Measurements from ENCODE around the gene CACNA1C. TPM values are rescaled to one million over a fixed set of nuclear protein-coding genes. Genes with fewer than 3 reads are reported as not detected.

CACNA1C gene
- total and polyA plus RNA-seq, 2 of the 4 experiments (the other 2 are of a cell fraction) = 1.6 to 2.6 TPM

- no peak overlapping the region for H4K91ac ChIP-seq (ENCODE audit: insufficient read depth, low read depth, low read length)
- CTCF ChIA-PET = no interaction called here
Observed at GRCh38 chr12:2617365-2617764, 564.6 kb downstream of the CACNA1C start.

More at GRCh38 chr12:2617365-2617764, 564.6 kb downstream of the CACNA1C start:
- H3K9me1 ChIP-seq (ENCODE audit: insufficient read depth, low read length) = peaks cover 21% of the 10 kb centered on the region
- ATAC-seq (ENCODE audit: low read depth) (no peak), DNase-seq (no peak)
- no peaks in the 10 kb centered on the region for H3K79me1 ChIP-seq (ENCODE audit: low read depth in 1 of 2, low read length in 2 of 2)
- no peak overlapping the region for H3K14ac ChIP-seq (replicated peaks; ENCODE audit: low read depth, low read length)
- no TSS peak for BruUV-seq (replicated peaks)
- dilution Hi-C loops (cut with HindIII; ENCODE audit: low sequenced_read_pairs, unreplicated experiment) (no loop called here), intact Hi-C loops (cut with micrococcal nuclease) (no loop called here), in situ Hi-C loops (cut with MboI; ENCODE audit: low sequenced_read_pairs) (no loop called here)
- no peak overlapping the region for H3K4ac ChIP-seq (ENCODE audit: low read depth, low read length)
- peaks cover 27% of the 10 kb centered on the region for H3K4me1 ChIP-seq (ENCODE audit: control insufficient read depth, insufficient read depth, low read length)
- H2BK15ac ChIP-seq (ENCODE audit: low read depth, low read length) = no peak overlapping the region
- no peak overlapping the region for H3K23ac ChIP-seq (ENCODE audit: low read depth, low read length)
- no peak overlapping the region for H3K9ac ChIP-seq (ENCODE audit: low read depth, low read length)
- H3K4me3 ChIP-seq (ENCODE audit: insufficient read depth, low read depth, low read length) = no peak overlapping the region
- H3K9me3 ChIP-seq (ENCODE audit: control insufficient read depth, insufficient read depth, low read length) = no peaks in the 10 kb centered on the region
- no peak overlapping the region for H2BK20ac ChIP-seq (ENCODE audit: low read depth, low read length)
- H3K56ac ChIP-seq (ENCODE audit: extremely low read depth, insufficient read depth, low read length) = no peak overlapping the region
- H3K27me3 ChIP-seq (ENCODE audit: control insufficient read depth, insufficient read depth, low read length) = no peaks in the 10 kb centered on the region
- no peak overlapping the region for H4K5ac ChIP-seq (ENCODE audit: low read depth, low read length)
- no peak overlapping the region for H2AK5ac ChIP-seq (ENCODE audit: low read depth, low read length)
- H2BK5ac ChIP-seq (ENCODE audit: low read depth, low read length, poor library complexity, severe bottlenecking) = no peak overlapping the region
- H2BK120ac ChIP-seq (ENCODE audit: low read depth, low read length) = no peak overlapping the region
- TF ChIP-seq MXI1 (IDR thresholded peaks at IDR 0.05; ENCODE audit: borderline replicate concordance, low read depth, low read length) (no peak), CTCF (conservative IDR thresholded peaks at IDR 0.05; ENCODE audit: low read depth, low read length) (no peak), RAD21 (IDR thresholded peaks at IDR 0.05; ENCODE audit: low read length) (no peak), BHLHE40 (IDR thresholded peaks at IDR 0.05; ENCODE audit: low read depth, low read length) (no peak), RFX5 (IDR thresholded peaks at IDR 0.05; ENCODE audit: low read depth, low read length) (no peak), MAFK (IDR thresholded peaks at IDR 0.05; ENCODE audit: low read depth, low read length) (no peak), USF2 (IDR thresholded peaks at IDR 0.05; ENCODE audit: low read depth, low read length) (no peak), SMC3 (IDR thresholded peaks at IDR 0.05; ENCODE audit: low read depth, low read length) (no peak), NFE2L2 (IDR thresholded peaks at IDR 0.05; ENCODE audit: low read depth, low read length) (no peak)
- TF ChIP-seq, protein P1, sequence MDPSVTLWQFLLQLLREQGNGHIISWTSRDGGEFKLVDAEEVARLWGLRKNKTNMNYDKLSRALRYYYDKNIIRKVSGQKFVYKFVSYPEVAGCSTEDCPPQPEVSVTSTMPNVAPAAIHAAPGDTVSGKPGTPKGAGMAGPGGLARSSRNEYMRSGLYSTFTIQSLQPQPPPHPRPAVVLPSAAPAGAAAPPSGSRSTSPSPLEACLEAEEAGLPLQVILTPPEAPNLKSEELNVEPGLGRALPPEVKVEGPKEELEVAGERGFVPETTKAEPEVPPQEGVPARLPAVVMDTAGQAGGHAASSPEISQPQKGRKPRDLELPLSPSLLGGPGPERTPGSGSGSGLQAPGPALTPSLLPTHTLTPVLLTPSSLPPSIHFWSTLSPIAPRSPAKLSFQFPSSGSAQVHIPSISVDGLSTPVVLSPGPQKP (IDR thresholded peaks at IDR 0.05; ENCODE audit: borderline replicate concordance, low read depth, low read length) = no peak
- no peak overlapping the region for H2AK9ac ChIP-seq (replicated peaks; ENCODE audit: low read depth, low read length, poor library complexity)
- POLR2A ChIA-PET (ENCODE audit: unreplicated experiment) = no interaction called here
- peaks cover 3% of the 10 kb centered on the region; the same call in 1 of the 2 replicates for H4K20me1 ChIP-seq (ENCODE audit: insufficient read depth, low read length)
- H3K27ac ChIP-seq (ENCODE audit: insufficient read depth, low read length) = no peak overlapping the region
- no peak overlapping the region for H2AFZ ChIP-seq (replicated peaks; ENCODE audit: low read length, poor library complexity)
- no peak overlapping the region for H3K18ac ChIP-seq (ENCODE audit: low read depth, low read length)
- 93% methylated on average over 7 of the region's 8 CpGs; no CpG with 5 or more reads in 1 of the 2 experiments for WGBS, 2 experiments (ENCODE audit: extremely low coverage in 2 of 2, insufficient read length in 1 of 2)
- H3K36me3 ChIP-seq (ENCODE audit: control insufficient read depth, insufficient read depth, low read length) = peaks cover 18% of the 10 kb centered on the region
- H3K4me2 ChIP-seq (ENCODE audit: low read depth, low read length) = no peak overlapping the region
- H4K8ac ChIP-seq (ENCODE audit: low read depth in 2 of 2, low read length in 2 of 2) = no peak overlapping the region

Data from IMR-90 (cell line).